ENCODE results near the gene DNTT. TPM values are rescaled to one million over a fixed set of nuclear protein-coding genes. Genes with fewer than 3 reads are reported as not detected.

Gene DNTT
- total and polyA plus RNA-seq, 2 of the 13 experiments (the other 11 are each of a cell fraction or from before 2014, with no cell fraction given) = not detected

DNA sequence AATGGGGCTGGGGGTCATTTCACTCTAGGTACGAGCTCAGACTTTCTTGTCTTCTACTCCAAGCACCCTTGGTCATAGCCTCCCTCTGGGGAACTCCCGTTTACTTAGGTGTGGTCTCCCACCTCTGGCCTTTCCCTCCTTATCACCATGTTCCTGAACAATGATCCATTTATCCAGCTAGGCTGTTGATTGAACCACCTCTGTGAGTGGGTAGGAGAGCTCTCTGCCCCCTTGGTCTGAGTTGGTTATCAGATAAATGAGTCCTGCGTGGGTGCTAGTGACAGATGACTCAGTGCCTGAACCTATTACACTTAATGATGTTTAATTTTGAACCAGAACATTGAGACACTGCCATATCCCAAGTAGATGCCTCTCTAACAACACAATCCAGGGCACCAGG lies 42.3 kb upstream of the DNTT start:
- under 1% methylated on average over 3 of the region's 3 CpGs for WGBS (ENCODE audit: low lambda C conversion rate)
- no peak for ATAC-seq

More for the DNA sequence above, 42.3 kb upstream of the DNTT start:
- Histone ChIP-seq H3K36me3 (replicated peaks in 1 of 2; ENCODE audit: control insufficient read depth in 1 of 2, insufficient read depth in 2 of 2, low read length in 2 of 2) (no peaks in the 10 kb centered on the region), H4K20me1 (ENCODE audit: insufficient read depth, low read length) (0 out of 2 replicates have a peak, but pooled peaks cover 2% of the 10 kb centered on the region), H3K9ac (ENCODE audit: insufficient read depth, low read depth, low read length) (no peak overlapping the region), H3K4me1 (ENCODE audit: insufficient read depth, low read length) (no peaks in the 10 kb centered on the region), H3K4me2 (ENCODE audit: low read depth, low read length) (no peak overlapping the region), H3K27me3 (ENCODE audit: control insufficient read depth in 1 of 2, insufficient read depth in 2 of 2, low read length in 2 of 2) (peaks cover 0 to 19% of the 10 kb centered on the region in 2 experiments; a peak in 2 of 5 replicates), H3K4me3 (replicated peaks in 1 of 3; ENCODE audit: insufficient read depth in 1 of 3, low read depth in 2 of 3, low read length in 3 of 3) (no peak overlapping the region), H2AFZ (ENCODE audit: low read length) (no peak overlapping the region), H3K79me2 (ENCODE audit: insufficient read depth, low read length) (no peaks in the 10 kb centered on the region), H3K9me3 (ENCODE audit: low read length) (no peaks in the 10 kb centered on the region), H3K27ac (ENCODE audit: extremely low read length, insufficient read depth, low read length) (no peak overlapping the region)
- intact Hi-C loops (cut with micrococcal nuclease; ENCODE audit: unreplicated experiment) = no loop called here
- DNase-seq (ENCODE audit: low spot score) = no peak
- ChIA-PET CTCF (ENCODE audit: low intra/inter-chr PET ratio, low total read pairs) (no interaction called here), POLR2A (no interaction called here)
- no peak for TF ChIP-seq ZNF234 (CRISPR knock-in tag; conservative IDR thresholded peaks at IDR 0.05)
- TF ChIP-seq AHDC1 (CRISPR knock-in tag; IDR thresholded peaks at IDR 0.05; ENCODE audit: borderline replicate concordance) = no peak
- TF ChIP-seq HMGXB4 (CRISPR knock-in tag; IDR thresholded peaks at IDR 0.05; ENCODE audit: borderline replicate concordance in 1 of 2, low read depth in 1 of 2) = no peak
- TF ChIP-seq ZFP36 (IDR thresholded peaks at IDR 0.05; ENCODE audit: borderline replicate concordance, low read depth, low read length, partially characterized antibody) = no peak
- 0 out of 2 replicates have a peak, but pooled peaks have one; percentile 47 for TF ChIP-seq ZNF317 (CRISPR knock-in tag; IDR thresholded peaks at IDR 0.05)
- TF ChIP-seq, protein P1, sequence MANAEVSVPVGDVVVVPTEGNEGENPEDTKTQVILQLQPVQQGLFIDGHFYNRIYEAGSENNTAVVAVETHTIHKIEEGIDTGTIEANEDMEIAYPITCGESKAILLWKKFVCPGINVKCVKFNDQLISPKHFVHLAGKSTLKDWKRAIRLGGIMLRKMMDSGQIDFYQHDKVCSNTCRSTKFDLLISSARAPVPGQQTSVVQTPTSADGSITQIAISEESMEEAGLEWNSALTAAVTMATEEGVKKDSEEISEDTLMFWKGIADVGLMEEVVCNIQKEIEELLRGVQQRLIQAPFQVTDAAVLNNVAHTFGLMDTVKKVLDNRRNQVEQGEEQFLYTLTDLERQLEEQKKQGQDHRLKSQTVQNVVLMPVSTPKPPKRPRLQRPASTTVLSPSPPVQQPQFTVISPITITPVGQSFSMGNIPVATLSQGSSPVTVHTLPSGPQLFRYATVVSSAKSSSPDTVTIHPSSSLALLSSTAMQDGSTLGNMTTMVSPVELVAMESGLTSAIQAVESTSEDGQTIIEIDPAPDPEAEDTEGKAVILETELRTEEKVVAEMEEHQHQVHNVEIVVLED (CRISPR knock-in tag; IDR thresholded peaks at IDR 0.05; ENCODE audit: borderline replicate concordance) = no peak
- TF ChIP-seq, protein P2, sequence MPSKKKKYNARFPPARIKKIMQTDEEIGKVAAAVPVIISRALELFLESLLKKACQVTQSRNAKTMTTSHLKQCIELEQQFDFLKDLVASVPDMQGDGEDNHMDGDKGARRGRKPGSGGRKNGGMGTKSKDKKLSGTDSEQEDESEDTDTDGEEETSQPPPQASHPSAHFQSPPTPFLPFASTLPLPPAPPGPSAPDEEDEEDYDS (CRISPR knock-in tag; IDR thresholded peaks at IDR 0.05) = no peak
- no peak for FAIRE-seq
- in situ Hi-C loops (cut with HindIII; ENCODE audit: extremely low pct_ligation_motif_present, low pct_unique_long_range_greater_than_20kb) = no loop called here
- no TSS peak for BruUV-seq (replicated peaks)
